GM12872 (cell line): ENCODE data around the gene PAN3.

Source experiments
- TF ChIP-seq, protein P1 (sequence below): IDR thresholded peaks from 3 replicates; pipeline ENCODE4 v1.5.1; 2011; ENCODE audit warnings: low read depth, mild to moderate bottlenecking, low read length, moderate library complexity; ENCODE audit not compliant: insufficient read depth

The PAN3 gene

GRCh38 chr13:28321756-28322155 is 183.4 kb downstream of the PAN3 start:
- TF ChIP-seq, protein P1, sequence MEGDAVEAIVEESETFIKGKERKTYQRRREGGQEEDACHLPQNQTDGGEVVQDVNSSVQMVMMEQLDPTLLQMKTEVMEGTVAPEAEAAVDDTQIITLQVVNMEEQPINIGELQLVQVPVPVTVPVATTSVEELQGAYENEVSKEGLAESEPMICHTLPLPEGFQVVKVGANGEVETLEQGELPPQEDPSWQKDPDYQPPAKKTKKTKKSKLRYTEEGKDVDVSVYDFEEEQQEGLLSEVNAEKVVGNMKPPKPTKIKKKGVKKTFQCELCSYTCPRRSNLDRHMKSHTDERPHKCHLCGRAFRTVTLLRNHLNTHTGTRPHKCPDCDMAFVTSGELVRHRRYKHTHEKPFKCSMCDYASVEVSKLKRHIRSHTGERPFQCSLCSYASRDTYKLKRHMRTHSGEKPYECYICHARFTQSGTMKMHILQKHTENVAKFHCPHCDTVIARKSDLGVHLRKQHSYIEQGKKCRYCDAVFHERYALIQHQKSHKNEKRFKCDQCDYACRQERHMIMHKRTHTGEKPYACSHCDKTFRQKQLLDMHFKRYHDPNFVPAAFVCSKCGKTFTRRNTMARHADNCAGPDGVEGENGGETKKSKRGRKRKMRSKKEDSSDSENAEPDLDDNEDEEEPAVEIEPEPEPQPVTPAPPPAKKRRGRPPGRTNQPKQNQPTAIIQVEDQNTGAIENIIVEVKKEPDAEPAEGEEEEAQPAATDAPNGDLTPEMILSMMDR: no peak

- TF ChIP-seq, protein P1: no peak
Observed at GRCh38 chr13:28322256-28322905, 184.0 kb downstream of the PAN3 start.

DNA sequence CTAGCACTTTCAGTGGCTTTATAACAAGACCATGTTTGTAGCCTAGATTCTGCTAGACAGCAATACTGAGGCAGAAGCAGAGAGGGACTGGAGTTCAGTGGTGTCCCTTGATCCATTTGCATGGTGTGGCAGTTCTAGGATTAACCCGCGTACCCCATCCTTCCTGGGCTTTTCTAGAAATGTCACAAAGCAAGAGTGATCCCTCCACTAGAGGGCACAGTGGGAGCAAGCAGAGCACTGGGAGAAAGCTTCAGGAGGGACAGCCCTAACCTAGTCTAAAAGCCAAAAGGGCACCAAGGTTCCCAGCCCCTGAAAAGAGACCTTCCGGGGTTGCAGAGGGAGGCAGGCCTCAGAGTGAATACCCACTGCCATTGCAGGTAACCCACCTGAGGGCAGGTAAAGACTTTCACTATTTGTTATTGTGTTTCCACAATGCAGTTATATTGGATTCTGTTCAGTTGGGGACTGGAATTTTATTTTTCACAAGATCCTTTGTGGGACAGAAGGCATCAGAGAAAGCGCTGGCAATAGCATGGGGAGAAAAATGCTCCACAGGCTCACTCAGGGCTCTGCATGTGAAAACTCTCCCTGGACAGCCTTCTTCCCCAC is 185.9 kb downstream of the PAN3 start:
- TF ChIP-seq, protein P1: peak; percentile 90

DNA sequence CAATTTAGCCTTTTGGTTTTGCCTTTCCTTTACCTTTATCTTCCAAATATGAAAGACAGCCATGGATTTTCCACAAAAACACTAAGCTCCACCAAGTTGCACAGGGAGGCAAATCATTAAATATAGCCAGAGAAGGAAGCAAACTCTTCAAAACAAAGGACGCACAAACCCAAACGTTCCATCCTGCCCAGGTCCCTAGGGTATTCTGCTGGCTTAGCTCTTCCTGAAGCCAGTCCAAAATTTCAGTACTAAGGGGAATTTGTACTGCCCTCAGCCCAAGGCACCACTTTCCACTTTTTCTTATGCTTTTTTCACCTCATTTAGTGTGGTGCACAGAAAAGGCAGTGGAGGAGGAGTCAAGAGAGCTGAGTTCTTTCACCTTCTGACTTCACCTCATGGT is 186.7 kb downstream of the PAN3 start:
- TF ChIP-seq, protein P1: no peak

- TF ChIP-seq, protein P1: no peak
Observed at GRCh38 chr13:28326056-28326455, 187.7 kb downstream of the PAN3 start.

GRCh38 chr13:28327373-28328270 is 189.3 kb downstream of the PAN3 start:
- TF ChIP-seq, protein P1: 0 out of 3 replicates have a peak, but pooled peaks have one; percentile 2

DNA sequence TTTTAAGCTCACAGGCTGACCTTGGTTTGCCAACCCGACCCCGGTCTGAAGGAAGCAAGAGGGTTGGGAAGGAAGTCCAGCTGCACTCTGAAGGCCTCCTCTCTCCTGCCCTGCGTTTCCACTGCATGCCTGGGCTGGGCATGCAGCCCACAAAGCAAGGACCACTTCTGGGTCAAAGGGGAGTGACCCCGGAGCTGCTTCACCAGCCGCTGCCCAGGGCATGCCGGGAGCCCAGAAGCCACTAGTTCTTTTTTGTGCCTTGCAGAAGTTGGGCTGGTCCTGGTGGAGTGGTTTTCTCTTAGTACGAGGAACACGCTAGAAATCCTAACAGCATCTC is 189.9 kb downstream of the PAN3 start:
- TF ChIP-seq, protein P1: no peak
